Right lobe of liver (tissue), 4 donors: Measurements from ENCODE around the gene DNAAF8.

ENCODE experiments used
- CTCF ChIP-seq, 4 donors: fragments of 200-600 bp in 3 of 4; fragments of 450-650 bp in 1 of 4; IDR thresholded peaks; one replicate each; pipeline versions ENCODE4 v1.5.1 to v1.8.0; 2016 to 2022; ENCODE audit warnings: antibody characterized with exemption in 4 of 4, mild to moderate bottlenecking in 2 of 4
- POLR2A ChIP-seq: fragments of 450-650 bp; IDR thresholded peaks from one replicate; pipeline ENCODE4 v1.6.1; 2017; ENCODE audit warnings: antibody characterized with exemption, mild to moderate bottlenecking
- donor health status: DM: no; HTN: no; CAD: no.
- donor health status: DM: no; HTN: no; CAD: no.
- donor health status: DM: no; HTN: yes; CAD: no.

GRCh38 chr16:4753227-4753626, 18.9 kb downstream of the DNAAF8 start:
- TF ChIP-seq CTCF (IDR thresholded peaks at IDR 0.05) (no peak), POLR2A (no peak)
